Upper lobe of right lung (tissue), 1 donor: ENCODE measurements around the gene B3GAT1. TPM values are rescaled to one million over a fixed set of nuclear protein-coding genes. Genes with fewer than 3 reads are reported as not detected.
A peak's percentile ranks its signal among the peaks of the same experiment; 100 is the strongest.

Experiments
- ATAC-seq: fragments of 200-7000 bp; cut with Tn5 transposase; one replicate; pipeline ENCODE4 v1.9.1; 2020; ENCODE audit warnings: mild to moderate bottlenecking, moderate library complexity
- DNase-seq: peaks from one replicate; pipeline ENCODE4 v3.0.0-alpha.2; 2020
- H3K27ac ChIP-seq: fragments of 200-600 bp; one replicate; pipeline ENCODE4 v1.8.0; 2022
- H3K27me3 ChIP-seq: fragments of 200-600 bp; one replicate; pipeline ENCODE4 v1.8.0; 2022; ENCODE audit warnings: mild to moderate bottlenecking
- H3K36me3 ChIP-seq: fragments of 200-600 bp; one replicate; pipeline ENCODE4 v1.8.0; 2022
- H3K4me1 ChIP-seq: fragments of 200-600 bp; one replicate; pipeline ENCODE4 v1.8.0; 2022
- H3K4me3 ChIP-seq: fragments of 200-600 bp; one replicate; pipeline ENCODE4 v1.8.0; 2022; ENCODE audit warnings: mild to moderate bottlenecking
- H3K9me3 ChIP-seq: fragments of 200-600 bp; one replicate; pipeline ENCODE4 v1.8.0; 2022
- intact Hi-C: fragments of 100-400 bp; cut with DNase I; formaldehyde crosslinking; loops from one replicate; pipeline ENCODE4 v1.11.0; 2022
- total RNA-seq: library from RNA; stranded (reverse); fragmentation: NEBNext Ultra II Directional; extraction: Animal tissue kit (Norgen Biotek cat#: 25700); gene quantifications from one replicate; pipeline ENCODE4 v1.2.1, GENCODE V29; 2021
- TF ChIP-seq, protein P1 (sequence below): fragments of 200-600 bp; IDR thresholded peaks from one replicate; pipeline ENCODE4 v1.8.0; 2022; ENCODE audit warnings: antibody characterized with exemption
- donor health status: DM: no; HTN: yes; CAD: no; lungs with severe emphysema.

Gene B3GAT1
- total RNA-seq, 1 donor from 2014 or later: 1.2 TPM

- Histone ChIP-seq H3K4me1 (no peaks in the 10 kb centered on the region), H3K9me3 (no peaks in the 10 kb centered on the region), H3K27ac (no peak overlapping the region), H3K4me3 (no peak overlapping the region), H3K36me3 (no peaks in the 10 kb centered on the region), H3K27me3 (no peaks in the 10 kb centered on the region)
- peak; percentile 0 for DNase-seq
- intact Hi-C loops: no loop called here
- ATAC-seq: no peak
- TF ChIP-seq, protein P1, sequence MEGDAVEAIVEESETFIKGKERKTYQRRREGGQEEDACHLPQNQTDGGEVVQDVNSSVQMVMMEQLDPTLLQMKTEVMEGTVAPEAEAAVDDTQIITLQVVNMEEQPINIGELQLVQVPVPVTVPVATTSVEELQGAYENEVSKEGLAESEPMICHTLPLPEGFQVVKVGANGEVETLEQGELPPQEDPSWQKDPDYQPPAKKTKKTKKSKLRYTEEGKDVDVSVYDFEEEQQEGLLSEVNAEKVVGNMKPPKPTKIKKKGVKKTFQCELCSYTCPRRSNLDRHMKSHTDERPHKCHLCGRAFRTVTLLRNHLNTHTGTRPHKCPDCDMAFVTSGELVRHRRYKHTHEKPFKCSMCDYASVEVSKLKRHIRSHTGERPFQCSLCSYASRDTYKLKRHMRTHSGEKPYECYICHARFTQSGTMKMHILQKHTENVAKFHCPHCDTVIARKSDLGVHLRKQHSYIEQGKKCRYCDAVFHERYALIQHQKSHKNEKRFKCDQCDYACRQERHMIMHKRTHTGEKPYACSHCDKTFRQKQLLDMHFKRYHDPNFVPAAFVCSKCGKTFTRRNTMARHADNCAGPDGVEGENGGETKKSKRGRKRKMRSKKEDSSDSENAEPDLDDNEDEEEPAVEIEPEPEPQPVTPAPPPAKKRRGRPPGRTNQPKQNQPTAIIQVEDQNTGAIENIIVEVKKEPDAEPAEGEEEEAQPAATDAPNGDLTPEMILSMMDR: no peak
Observed at GRCh38 chr11:134455516-134455915, 43.5 kb upstream of the B3GAT1 start.

GRCh38 chr11:134454146-134454690 lies 42.2 kb upstream of the B3GAT1 start:
- Histone ChIP-seq H3K4me3 (no peak overlapping the region), H3K27ac (no peak overlapping the region), H3K36me3 (no peaks in the 10 kb centered on the region), H3K27me3 (no peaks in the 10 kb centered on the region), H3K9me3 (no peaks in the 10 kb centered on the region), H3K4me1 (no peaks in the 10 kb centered on the region)
- intact Hi-C loops: no loop called here
- DNase-seq (no peak), ATAC-seq (no peak)
- TF ChIP-seq, protein P1: no peak

DNA sequence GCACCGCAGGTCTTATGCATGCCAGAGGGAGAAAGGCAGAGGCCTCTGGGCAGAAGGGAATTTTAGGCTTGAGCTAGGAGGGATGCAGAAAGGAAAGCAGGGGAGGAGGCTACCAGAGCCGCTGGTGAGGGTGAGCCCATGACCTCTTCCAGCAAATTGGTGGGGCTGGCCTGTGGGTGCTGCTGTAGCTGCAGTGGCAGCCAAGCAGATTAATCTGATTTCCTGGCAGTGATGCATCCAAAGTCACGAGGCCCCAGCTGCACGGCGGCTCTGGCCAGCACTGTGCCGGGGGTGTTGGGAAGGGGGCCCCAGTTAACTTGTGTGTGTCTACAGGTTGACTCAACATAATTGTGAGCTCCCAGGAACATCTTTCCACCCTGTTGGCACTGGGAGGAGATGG lies 41.4 kb upstream of the B3GAT1 start:
- Histone ChIP-seq H3K9me3 (no peaks in the 10 kb centered on the region), H3K27me3 (no peaks in the 10 kb centered on the region), H3K4me3 (no peak overlapping the region), H3K36me3 (no peaks in the 10 kb centered on the region), H3K27ac (no peak overlapping the region), H3K4me1 (no peaks in the 10 kb centered on the region)
- DNase-seq (peak; percentile 55), ATAC-seq (no peak)
- TF ChIP-seq, protein P1: no peak
- intact Hi-C loops: no loop called here

GRCh38 chr11:134452838-134453155 lies 40.8 kb upstream of the B3GAT1 start:
- H3K36me3 ChIP-seq: no peaks in the 10 kb centered on the region
- H3K9me3 ChIP-seq: no peaks in the 10 kb centered on the region
- TF ChIP-seq, protein P1: no peak
- H3K27ac ChIP-seq: no peak overlapping the region
- H3K4me1 ChIP-seq: no peaks in the 10 kb centered on the region
- ATAC-seq (no peak), DNase-seq (no peak)
- H3K4me3 ChIP-seq: no peak overlapping the region
- H3K27me3 ChIP-seq: no peaks in the 10 kb centered on the region
- intact Hi-C loops: no loop called here

- ATAC-seq (no peak), DNase-seq (peak; percentile 41)
- H3K27me3 ChIP-seq: no peaks in the 10 kb centered on the region
- no peaks in the 10 kb centered on the region for H3K36me3 ChIP-seq
- intact Hi-C loops: no loop called here
- H3K4me3 ChIP-seq: no peak overlapping the region
- H3K27ac ChIP-seq: no peak overlapping the region
- H3K9me3 ChIP-seq: no peaks in the 10 kb centered on the region
- no peaks in the 10 kb centered on the region for H3K4me1 ChIP-seq
- TF ChIP-seq, protein P1: no peak
Observed at GRCh38 chr11:134452026-134452837, 40.2 kb upstream of the B3GAT1 start.
